Suprapubic skin (tissue), 4 donors: ENCODE measurements around the gene PTPRJ.

Source experiments
- POLR2A ChIP-seq, 2 donors: fragments of 450-650 bp; IDR thresholded peaks; one replicate each; pipeline ENCODE4 v1.6.1; 2017; ENCODE audit warnings: antibody characterized with exemption in 2 of 2, mild to moderate bottlenecking in 2 of 2, moderate library complexity in 2 of 2
- POLR2AphosphoS5 ChIP-seq, 3 donors: sonication (generic); formaldehyde crosslinking; IDR thresholded peaks; one replicate each; pipeline ENCODE4 v1.6.1; 2017; ENCODE audit warnings: antibody characterized with exemption in 3 of 3

- TF ChIP-seq POLR2AphosphoS5 (IDR thresholded peaks at IDR 0.05) (no peak), POLR2A (IDR thresholded peaks at IDR 0.05) (no peak)
Observed at GRCh38 chr11:47987310-47987709, 7.0 kb downstream of the PTPRJ start.
